AG04449 (cell line): ENCODE measurements around the gene KCNH6.

Source experiments
- CTCF ChIA-PET: fragments of 350-600 bp; formaldehyde crosslinking; extraction: SDS; loops from one replicate; lab custom pipeline; 2021; ENCODE audit warnings: antibody characterized with exemption; lab: Yijun Ruan, JAX
- POLR2A ChIA-PET: fragments of 400-600, 350-600 bp; formaldehyde crosslinking; extraction: SDS; loops from one replicate; lab custom pipeline; 2020; ENCODE audit warnings: antibody characterized with exemption, inconsistent platforms; lab: Yijun Ruan, JAX
- DNase-seq: peaks from one replicate; pipeline ENCODE4 v3.0.0-alpha.2; 2010; ENCODE audit warnings: low read depth, low spot score
- H3K4me3 ChIP-seq: 2 replicates; pipeline ENCODE4 v1.5.1; 2011; ENCODE audit warnings: low read depth, mild to moderate bottlenecking, control low read depth, low read length
- TF ChIP-seq, protein P1 (sequence below): IDR thresholded peaks from one replicate; pipeline ENCODE4 v1.5.1; 2011; ENCODE audit warnings: mild to moderate bottlenecking, moderate library complexity, low read length, control low read depth, inconsistent platforms; ENCODE audit not compliant: insufficient read depth; ENCODE audit errors: missing control alignments

Gene KCNH6

GRCh38 chr17:63486317-63487013 is 36.7 kb upstream of the KCNH6 start:
- H3K4me3 ChIP-seq: no peak overlapping the region
- TF ChIP-seq, protein P1, sequence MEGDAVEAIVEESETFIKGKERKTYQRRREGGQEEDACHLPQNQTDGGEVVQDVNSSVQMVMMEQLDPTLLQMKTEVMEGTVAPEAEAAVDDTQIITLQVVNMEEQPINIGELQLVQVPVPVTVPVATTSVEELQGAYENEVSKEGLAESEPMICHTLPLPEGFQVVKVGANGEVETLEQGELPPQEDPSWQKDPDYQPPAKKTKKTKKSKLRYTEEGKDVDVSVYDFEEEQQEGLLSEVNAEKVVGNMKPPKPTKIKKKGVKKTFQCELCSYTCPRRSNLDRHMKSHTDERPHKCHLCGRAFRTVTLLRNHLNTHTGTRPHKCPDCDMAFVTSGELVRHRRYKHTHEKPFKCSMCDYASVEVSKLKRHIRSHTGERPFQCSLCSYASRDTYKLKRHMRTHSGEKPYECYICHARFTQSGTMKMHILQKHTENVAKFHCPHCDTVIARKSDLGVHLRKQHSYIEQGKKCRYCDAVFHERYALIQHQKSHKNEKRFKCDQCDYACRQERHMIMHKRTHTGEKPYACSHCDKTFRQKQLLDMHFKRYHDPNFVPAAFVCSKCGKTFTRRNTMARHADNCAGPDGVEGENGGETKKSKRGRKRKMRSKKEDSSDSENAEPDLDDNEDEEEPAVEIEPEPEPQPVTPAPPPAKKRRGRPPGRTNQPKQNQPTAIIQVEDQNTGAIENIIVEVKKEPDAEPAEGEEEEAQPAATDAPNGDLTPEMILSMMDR: no peak
- DNase-seq: no peak
- CTCF ChIA-PET: interaction anchor here (2.2 to 3.0 kb wide), 2 partner anchors 8 to 61 kb away, joined by 15 to 17 read pairs; no protein-coding TSS in a partner anchor
- POLR2A ChIA-PET: no interaction called here

DNA sequence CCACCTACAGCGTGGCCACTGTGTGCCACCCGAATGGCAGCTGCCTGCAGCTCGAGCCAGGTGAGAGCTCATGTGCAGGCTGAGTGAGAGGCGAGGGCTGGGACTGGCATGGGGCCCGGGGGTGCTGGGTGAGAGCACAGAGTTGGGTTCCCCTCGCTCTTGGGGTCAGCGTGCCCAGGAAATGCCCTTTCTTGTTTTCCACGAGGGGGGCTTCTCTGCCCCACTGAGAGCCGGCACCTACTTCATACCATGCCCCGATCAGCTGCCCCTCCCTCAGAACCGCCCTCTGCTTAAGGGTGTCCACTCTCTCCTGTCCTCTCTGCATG is 36.2 kb upstream of the KCNH6 start:
- TF ChIP-seq, protein P1: no peak
- POLR2A ChIA-PET: interaction anchor here (0.6 kb wide), 1 partner anchor 115 kb away, joined by 3 read pairs; no protein-coding TSS in a partner anchor
- DNase-seq: no peak
- H3K4me3 ChIP-seq: no peak overlapping the region
- CTCF ChIA-PET: interaction anchor here (2.2 to 3.0 kb wide), 2 partner anchors 8 to 61 kb away, joined by 15 to 17 read pairs; no protein-coding TSS in a partner anchor

DNA sequence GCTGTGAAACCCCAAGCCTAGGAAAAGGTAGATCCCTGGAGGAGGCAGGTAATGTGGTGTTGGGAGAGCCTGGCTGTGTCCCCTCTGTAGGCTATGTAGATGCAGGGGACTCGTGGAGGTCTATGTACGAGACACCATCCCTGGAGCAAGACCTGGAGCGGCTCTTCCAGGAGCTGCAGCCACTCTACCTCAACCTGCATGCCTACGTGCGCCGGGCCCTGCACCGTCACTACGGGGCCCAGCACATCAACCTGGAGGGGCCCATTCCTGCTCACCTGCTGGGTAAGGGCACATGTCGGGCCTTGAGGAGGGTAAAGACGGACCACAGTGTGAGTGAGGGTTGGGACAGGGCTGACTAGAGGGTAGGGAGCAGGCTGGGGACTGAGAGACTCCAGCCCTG is 34.3 kb upstream of the KCNH6 start:
- POLR2A ChIA-PET: no interaction called here
- CTCF ChIA-PET: interaction anchor here (4.4 kb wide), 1 partner anchor 9 kb away, joined by 34 read pairs; no protein-coding TSS in a partner anchor
- no peak overlapping the region for H3K4me3 ChIP-seq
- DNase-seq: no peak
- TF ChIP-seq, protein P1: no peak

DNA sequence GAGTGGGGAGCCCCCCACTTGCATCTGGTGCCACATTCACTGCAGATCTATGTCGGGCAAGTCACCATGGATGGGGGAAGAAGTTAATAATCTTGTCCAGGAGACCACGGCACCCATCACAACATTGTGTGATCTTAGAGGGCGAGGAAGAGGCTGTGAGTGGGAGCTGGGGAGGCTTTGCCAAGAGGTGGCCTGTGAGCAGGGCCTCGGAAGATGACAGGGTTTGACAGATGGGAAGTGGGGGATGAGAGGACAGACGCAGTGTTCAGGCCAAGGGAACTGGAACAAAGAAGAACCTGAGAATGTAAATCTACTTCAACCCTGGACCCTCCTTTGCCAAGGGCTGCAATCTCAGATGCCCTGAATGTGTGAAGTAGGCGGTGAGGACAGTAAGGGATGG is 33.9 kb upstream of the KCNH6 start:
- POLR2A ChIA-PET: no interaction called here
- TF ChIP-seq, protein P1: no peak
- CTCF ChIA-PET: interaction anchor here (4.4 kb wide), 1 partner anchor 10 kb away, joined by 34 read pairs; no protein-coding TSS in a partner anchor
- H3K4me3 ChIP-seq: no peak overlapping the region
- no peak for DNase-seq

DNA sequence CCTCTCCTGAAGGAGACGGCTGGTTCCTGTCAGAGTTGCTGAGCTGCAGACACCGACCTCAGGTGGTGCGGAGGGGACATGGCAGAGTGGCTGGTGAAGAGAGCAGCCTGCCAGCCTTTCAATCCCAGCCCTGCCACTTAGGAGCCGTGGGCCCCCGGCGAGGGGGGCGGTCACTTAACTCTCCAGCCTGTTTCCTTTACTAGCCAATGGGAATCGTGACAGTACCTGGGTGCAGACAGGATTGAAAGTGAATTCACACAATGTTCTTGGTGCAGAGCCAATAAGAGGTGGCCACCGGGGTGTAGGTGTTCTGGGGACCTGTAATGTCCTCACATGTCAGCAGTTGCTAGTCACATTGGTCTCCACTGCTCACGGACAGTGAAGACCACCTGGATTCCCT is 32.8 kb upstream of the KCNH6 start:
- H3K4me3 ChIP-seq: no peak overlapping the region
- TF ChIP-seq, protein P1: no peak
- ChIA-PET CTCF (interaction anchor here (4.4 kb wide), 1 partner anchor 11 kb away, joined by 34 read pairs; no protein-coding TSS in a partner anchor), POLR2A (no interaction called here)
- no peak for DNase-seq

GRCh38 chr17:63490858-63491400 is 32.2 kb upstream of the KCNH6 start:
- CTCF ChIA-PET: interaction anchor here (4.4 kb wide), 1 partner anchor 11 kb away, joined by 34 read pairs; no protein-coding TSS in a partner anchor
- POLR2A ChIA-PET: no interaction called here
- no peak for DNase-seq
- TF ChIP-seq, protein P1: no peak
- H3K4me3 ChIP-seq: no peak overlapping the region
